Measurements from ENCODE around the gene DENND11. TPM values are rescaled to one million over a fixed set of nuclear protein-coding genes. Genes with fewer than 3 reads are reported as not detected.

DENND11 gene
- total and polyA plus RNA-seq, 2 donors from 2014 or later: 6.1 to 22.6 TPM

GRCh38 chr7:141709318-141709717, 7.4 kb upstream of the DENND11 start:
- FAIRE-seq (no peak), DNase-seq (no peak)
- TF ChIP-seq, protein P1, sequence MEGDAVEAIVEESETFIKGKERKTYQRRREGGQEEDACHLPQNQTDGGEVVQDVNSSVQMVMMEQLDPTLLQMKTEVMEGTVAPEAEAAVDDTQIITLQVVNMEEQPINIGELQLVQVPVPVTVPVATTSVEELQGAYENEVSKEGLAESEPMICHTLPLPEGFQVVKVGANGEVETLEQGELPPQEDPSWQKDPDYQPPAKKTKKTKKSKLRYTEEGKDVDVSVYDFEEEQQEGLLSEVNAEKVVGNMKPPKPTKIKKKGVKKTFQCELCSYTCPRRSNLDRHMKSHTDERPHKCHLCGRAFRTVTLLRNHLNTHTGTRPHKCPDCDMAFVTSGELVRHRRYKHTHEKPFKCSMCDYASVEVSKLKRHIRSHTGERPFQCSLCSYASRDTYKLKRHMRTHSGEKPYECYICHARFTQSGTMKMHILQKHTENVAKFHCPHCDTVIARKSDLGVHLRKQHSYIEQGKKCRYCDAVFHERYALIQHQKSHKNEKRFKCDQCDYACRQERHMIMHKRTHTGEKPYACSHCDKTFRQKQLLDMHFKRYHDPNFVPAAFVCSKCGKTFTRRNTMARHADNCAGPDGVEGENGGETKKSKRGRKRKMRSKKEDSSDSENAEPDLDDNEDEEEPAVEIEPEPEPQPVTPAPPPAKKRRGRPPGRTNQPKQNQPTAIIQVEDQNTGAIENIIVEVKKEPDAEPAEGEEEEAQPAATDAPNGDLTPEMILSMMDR (IDR thresholded peaks at IDR 0.05; ENCODE audit: borderline replicate concordance, extremely low read depth, insufficient read depth): no peak
- H3K36me3 ChIP-seq (ENCODE audit: control insufficient read depth in 2 of 3, insufficient read depth in 3 of 3, low read length in 3 of 3): no peaks in the 10 kb centered on the region
- H3K9ac ChIP-seq (ENCODE audit: low read length in 3 of 3): no peak overlapping the region
- H3K4me3 ChIP-seq (ENCODE audit: low read length in 3 of 3): no peak overlapping the region
- no peaks in the 10 kb centered on the region for H3K27me3 ChIP-seq (ENCODE audit: control insufficient read depth, insufficient read depth, low read length)
- peaks cover 0 to 5% (median 0%) of the 10 kb centered on the region in 3 donors for H3K4me1 ChIP-seq (ENCODE audit: control insufficient read depth in 2 of 3, insufficient read depth in 2 of 3, low read depth in 1 of 3, low read length in 3 of 3)
- H3K9me3 ChIP-seq (ENCODE audit: control insufficient read depth in 2 of 3, insufficient read depth in 1 of 3, low read length in 3 of 3): no peaks in the 10 kb centered on the region
- intact Hi-C loops (cut with DNase I): no loop called here
- H3K27ac ChIP-seq (ENCODE audit: low read depth in 2 of 2, low read length in 2 of 2): no peak overlapping the region

GRCh38 chr7:141708351-141708750, 6.4 kb upstream of the DENND11 start, which contains the start of gene WEE2:
WEE2 (plus strand) TSS chr7:141708353; CDS start chr7:141708759, 406 bp downstream.
- TF ChIP-seq, protein P1 (IDR thresholded peaks at IDR 0.05; ENCODE audit: borderline replicate concordance, extremely low read depth, insufficient read depth): no peak
- intact Hi-C loops (cut with DNase I): no loop called here
- Histone ChIP-seq H3K9ac (ENCODE audit: low read length in 3 of 3) (no peak within 1 kb of the TSS), H3K27ac (ENCODE audit: low read depth in 2 of 2, low read length in 2 of 2) (no peak within 1 kb of the TSS), H3K4me3 (ENCODE audit: low read length in 3 of 3) (no peak within 1 kb of the TSS), H3K9me3 (ENCODE audit: control insufficient read depth in 2 of 3, insufficient read depth in 1 of 3, low read length in 3 of 3) (no peaks in the 10 kb centered on the region), H3K27me3 (ENCODE audit: control insufficient read depth, insufficient read depth, low read length) (no peaks in the 10 kb centered on the region), H3K4me1 (ENCODE audit: control insufficient read depth in 2 of 3, insufficient read depth in 2 of 3, low read depth in 1 of 3, low read length in 3 of 3) (no peaks in the 10 kb centered on the region), H3K36me3 (ENCODE audit: control insufficient read depth in 2 of 3, insufficient read depth in 3 of 3, low read length in 3 of 3) (no peaks in the 10 kb centered on the region)
- no peak for FAIRE-seq
- DNase-seq: no peak

GRCh38 chr7:141706239-141707064, 4.5 kb upstream of the DENND11 start:
- no peak for DNase-seq
- no peak overlapping the region for H3K27ac ChIP-seq (ENCODE audit: low read depth in 2 of 2, low read length in 2 of 2)
- TF ChIP-seq, protein P1 (IDR thresholded peaks at IDR 0.05; ENCODE audit: borderline replicate concordance, extremely low read depth, insufficient read depth): no peak
- no peak overlapping the region for H3K4me3 ChIP-seq (ENCODE audit: low read length in 3 of 3)
- no peaks in the 10 kb centered on the region for H3K9me3 ChIP-seq (ENCODE audit: control insufficient read depth in 2 of 3, insufficient read depth in 1 of 3, low read length in 3 of 3)
- H3K9ac ChIP-seq (ENCODE audit: low read length in 3 of 3): no peak overlapping the region
- intact Hi-C loops (cut with DNase I): no loop called here
- no peaks in the 10 kb centered on the region for H3K27me3 ChIP-seq (ENCODE audit: control insufficient read depth, insufficient read depth, low read length)
- no peaks in the 10 kb centered on the region for H3K36me3 ChIP-seq (ENCODE audit: control insufficient read depth in 2 of 3, insufficient read depth in 3 of 3, low read length in 3 of 3)
- H3K4me1 ChIP-seq (ENCODE audit: control insufficient read depth in 2 of 3, insufficient read depth in 2 of 3, low read depth in 1 of 3, low read length in 3 of 3): peaks cover 0 to 3% (median 0%) of the 10 kb centered on the region in 3 donors
- no peak for FAIRE-seq
